CD4-positive, alpha-beta T cell treated with Interleukin-4 for 4 hours (primary cell): Measurements from ENCODE around the gene TEKTIP1.
"Not testable (repeated sequence)": the region's sequence is repeated elsewhere in the genome, so short reads cannot be mapped to it uniquely, and the experiment has no call there.

ENCODE experiments used
- DNase-seq: peaks from one replicate; pipeline ENCODE4 v3.0.0-alpha.2; 2020

The TEKTIP1 gene

GRCh38 chr19:3508121-3508661 is 30.8 kb upstream of the TEKTIP1 start:
- not testable (repeated sequence) for DNase-seq

- DNase-seq: no peak
Observed at GRCh38 chr19:3508771-3509535, 30.0 kb upstream of the TEKTIP1 start.

DNA sequence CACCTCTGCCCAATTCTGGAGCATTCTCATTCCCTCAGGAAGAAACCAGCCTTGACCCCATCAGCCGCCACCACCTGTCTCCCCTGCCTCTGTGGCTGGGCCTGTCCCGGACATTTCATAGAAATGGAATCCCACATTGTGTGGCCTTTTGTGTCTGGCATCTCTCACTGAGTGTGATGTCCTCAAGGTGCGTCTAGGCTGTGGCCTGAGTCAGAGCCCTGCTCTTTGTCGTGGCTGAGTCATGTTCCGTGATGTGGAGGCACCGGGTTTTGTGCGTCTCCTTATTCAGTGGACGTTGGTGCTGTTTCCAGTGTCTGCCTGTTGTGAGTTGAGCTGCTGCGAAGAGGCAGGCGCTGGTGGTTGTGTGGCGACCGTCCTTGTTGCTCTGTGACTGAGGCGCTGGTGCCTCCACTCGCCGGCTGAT is 29.4 kb upstream of the TEKTIP1 start:
- DNase-seq: no peak

GRCh38 chr19:3510727-3511126 is 28.2 kb upstream of the TEKTIP1 start:
- DNase-seq: no peak

DNA sequence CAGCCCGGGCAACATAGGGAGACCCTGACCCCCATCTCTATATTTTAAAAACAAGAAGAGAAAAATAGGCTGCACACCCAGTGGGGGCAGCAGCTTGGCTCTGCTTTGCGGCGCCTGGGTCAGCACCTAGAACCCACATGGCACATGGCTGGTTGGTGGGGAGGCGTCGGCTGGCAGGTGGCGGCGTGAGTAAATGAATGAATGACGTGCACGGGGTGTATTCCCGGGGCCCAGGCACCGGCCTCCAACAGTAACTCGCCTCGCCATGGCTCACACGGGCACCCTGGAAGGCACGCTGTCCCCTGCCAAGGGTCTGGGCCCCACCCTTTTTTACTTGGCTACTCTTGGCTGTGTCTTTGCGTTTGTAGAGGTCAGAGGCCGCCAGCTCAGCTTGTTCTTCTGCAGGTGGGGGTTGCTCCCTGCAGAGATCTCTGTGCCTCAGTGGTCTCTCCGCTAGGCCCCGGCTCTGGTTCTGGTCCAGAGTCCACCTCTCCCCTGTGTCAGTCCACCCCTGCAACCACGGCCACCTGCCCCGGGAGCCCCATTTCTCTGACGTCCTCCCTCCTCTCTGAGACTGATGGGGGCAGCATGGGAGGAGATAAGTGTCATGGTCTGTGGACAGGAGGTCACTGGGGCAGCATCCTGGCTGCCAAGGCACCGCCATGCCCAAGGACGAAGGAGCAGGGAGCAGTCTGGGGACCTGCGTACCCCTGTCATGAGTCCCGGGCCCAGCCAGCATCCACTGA is 27.3 kb upstream of the TEKTIP1 start:
- no peak for DNase-seq

- no peak for DNase-seq
Observed at GRCh38 chr19:3512562-3513228, 26.3 kb upstream of the TEKTIP1 start.

DNA sequence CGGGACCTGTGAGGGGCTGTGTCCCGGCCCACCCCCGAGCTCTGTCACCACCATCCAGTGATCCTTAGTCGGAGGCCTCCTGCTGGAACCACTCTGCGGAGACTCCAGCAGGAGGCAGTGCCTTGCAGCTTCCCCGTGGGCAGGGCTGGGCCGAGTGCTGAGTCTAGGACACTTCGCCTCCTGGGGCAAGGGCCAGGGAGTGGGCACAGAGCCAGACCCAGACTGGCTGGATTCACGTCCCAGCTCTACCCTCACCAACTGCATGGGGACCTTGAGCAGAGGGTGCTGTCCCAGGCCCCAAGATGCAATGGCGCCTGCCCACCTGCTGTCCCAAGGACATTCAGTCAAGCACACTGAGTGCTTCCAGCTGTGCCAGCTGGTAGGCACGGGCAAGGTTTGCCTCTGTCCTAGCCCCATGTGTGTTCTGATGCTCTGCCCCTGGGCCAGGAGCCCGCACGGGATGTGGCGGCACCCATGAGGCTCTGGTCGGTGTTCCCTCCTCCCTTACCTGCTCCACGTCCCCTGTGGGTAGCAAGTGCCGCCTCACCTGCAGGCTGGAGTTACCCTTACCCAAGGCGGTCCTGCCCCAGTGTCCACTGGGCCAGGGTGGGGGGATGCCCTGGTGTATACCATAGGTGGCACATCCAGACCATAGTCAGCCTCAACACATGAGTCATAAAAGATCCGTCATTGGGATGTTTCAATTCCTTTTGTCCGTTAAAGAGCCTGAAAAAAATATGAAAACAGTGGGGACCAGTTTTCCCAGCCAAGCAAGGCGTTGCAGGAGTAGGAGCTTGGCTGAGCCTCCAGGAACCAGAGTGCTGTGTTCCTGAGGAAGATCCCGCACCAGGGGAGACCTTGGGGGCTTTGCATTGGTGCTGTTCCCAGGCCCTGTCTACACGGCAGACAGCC is 25.5 kb upstream of the TEKTIP1 start:
- no peak for DNase-seq

DNA sequence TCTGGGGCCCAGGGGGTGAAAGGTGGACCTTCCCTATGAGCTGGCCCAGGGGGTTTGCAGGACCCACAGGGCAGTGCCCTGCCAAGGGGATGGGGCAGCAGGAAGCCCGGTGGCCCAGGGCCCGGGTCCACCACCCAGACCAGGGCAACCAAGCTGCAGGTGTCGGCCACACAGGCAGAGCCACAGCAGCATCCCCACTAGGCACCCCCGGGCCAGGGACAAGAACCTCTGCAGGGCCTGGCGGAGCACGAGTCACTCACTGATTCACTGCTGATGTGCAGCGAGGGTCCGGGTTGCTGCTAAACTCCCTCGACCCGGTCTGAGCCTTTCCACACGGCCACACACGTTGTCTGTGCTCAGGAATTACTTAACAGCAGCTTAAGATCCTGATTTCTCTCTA is 24.0 kb upstream of the TEKTIP1 start:
- DNase-seq: no peak

DNA sequence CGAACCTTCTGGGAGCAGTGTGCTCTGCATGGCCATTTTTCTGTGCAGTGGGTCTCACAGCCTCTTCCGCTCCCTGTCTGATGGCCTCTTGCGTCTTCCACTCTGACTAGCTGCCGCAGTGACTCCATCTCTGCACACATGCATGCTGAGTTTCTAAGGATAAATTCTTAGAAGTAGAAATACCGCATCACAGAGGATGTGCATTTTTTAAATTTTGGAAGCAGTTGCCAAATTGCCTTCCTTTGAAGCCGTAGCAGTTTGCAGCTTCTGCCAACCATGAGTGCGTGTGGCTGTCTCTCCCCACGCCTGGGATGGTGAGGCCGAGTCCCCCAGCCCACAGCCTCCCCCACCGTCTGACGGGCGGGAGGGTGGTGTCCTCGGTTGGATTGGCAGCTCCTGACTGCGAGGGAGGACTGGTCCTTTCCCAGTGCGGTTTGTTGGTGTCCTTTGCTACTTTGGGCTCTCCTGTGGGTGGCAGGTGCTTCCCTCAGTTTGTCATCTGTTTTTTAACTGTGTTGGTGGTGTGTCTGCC is 23.0 kb upstream of the TEKTIP1 start:
- DNase-seq: no peak

DNA sequence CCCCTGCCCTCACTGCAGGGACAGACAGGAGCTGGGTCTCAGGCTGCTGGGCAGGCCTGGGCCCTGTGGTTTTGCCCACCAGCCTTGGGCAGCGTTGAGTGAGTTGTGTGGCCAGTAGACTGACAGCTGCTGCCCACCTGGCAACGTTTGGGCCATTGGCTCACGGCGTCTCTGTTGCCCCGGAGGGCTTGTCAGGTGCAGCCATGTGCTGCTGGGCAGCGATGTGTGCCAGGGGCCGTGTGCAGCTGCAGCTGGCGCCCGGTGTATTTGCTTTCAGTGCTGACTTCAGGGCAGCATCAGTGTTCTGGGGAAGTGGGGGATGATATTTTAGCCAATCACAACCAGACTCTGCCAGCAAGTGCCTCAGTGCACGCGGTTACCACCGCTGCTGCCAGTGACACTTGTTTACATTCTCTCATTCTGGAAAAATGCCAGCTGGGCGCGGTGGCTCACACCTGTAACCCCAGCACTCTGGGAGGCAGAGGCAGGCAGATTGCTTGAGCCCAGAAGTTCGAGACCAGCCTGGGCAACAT is 22.2 kb upstream of the TEKTIP1 start:
- DNase-seq: peak; percentile 78

GRCh38 chr19:3517638-3518037 is 21.3 kb upstream of the TEKTIP1 start:
- DNase-seq: no peak

DNA sequence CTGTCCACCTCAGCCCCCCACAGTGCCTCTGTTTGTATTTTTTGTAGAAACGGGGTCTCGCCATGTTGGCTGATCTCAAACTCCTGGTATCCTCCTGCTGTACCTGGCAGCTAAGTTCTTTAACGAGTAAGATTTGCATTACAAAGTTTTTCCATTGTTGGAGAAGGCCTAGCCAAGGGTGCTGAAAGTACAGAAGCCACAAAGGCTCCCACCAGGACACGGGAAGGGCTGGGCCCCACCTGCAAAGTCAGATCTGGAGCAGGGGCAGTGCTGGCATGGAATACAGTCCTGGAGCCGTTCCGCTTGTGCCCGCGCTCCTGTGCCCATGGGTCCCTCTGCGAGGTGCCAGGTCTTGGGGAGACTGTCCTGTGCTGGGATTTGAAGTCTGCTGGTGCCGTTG is 20.7 kb upstream of the TEKTIP1 start:
- DNase-seq: no peak

- DNase-seq: no peak
Observed at GRCh38 chr19:3518659-3519058, 20.3 kb upstream of the TEKTIP1 start.

GRCh38 chr19:3519126-3519525 is 19.8 kb upstream of the TEKTIP1 start:
- DNase-seq: no peak

DNA sequence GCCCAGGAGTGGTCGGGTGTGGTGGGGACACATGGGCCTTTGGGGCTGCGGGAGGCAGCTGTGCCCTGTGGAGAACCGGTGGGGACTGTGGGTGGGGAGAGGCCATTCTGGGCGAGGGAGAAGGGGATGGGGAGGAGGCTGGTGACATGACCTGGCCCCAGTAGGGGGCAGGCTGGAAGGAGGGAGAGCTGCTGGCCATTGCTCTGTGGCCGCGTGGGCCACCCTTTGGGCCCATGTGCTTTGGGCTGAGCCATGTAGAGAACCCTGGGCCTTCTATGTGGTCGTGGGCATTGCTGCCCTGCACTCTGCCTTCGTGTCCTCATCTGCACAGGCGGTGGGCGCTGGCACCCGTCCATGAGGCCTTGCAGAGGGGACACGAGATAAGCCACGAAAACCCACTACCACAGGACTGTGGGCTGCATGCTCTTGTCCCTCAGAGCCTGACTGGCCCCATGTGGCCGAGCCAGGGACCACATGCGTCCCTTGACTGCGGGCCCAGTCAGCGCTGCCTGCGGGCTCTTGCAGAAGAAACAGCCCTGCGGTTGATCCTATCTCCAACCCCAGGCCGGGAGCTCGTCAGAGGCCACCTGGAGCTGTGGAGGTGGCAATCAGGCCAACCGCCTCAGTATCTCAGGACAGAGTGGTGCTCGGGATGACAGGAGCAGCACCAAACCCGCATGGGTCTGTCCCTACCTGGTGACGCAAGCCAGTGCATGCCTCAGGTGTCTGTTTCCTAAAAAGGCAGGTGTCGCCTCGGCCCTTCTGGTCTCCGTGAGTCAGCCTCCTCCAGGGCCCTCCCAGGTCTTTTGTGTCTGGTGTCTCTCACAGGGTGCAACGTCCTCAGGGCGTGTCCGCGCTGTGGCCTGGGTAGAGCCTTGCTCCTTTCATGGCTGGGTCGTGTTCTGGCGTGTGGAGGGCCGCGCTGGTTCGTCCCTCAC is 18.5 kb upstream of the TEKTIP1 start:
- no peak for DNase-seq

DNA sequence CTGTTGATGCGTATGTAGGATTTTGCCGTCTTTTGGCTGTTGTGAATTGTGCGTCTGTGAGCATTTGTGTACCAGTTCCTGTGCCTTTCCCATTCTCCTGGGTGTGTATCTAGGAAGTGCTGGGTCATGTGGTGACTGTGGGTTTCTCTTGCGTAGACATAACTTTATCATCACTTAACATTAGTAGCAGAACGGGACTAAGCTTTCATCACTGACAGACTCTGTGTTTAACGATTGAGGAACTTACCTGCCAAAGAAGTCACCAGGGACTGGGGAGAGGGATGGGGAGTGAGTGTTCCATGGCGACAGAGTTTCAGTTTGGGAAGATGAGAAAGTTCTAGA is 17.9 kb upstream of the TEKTIP1 start:
- DNase-seq: no peak

DNA sequence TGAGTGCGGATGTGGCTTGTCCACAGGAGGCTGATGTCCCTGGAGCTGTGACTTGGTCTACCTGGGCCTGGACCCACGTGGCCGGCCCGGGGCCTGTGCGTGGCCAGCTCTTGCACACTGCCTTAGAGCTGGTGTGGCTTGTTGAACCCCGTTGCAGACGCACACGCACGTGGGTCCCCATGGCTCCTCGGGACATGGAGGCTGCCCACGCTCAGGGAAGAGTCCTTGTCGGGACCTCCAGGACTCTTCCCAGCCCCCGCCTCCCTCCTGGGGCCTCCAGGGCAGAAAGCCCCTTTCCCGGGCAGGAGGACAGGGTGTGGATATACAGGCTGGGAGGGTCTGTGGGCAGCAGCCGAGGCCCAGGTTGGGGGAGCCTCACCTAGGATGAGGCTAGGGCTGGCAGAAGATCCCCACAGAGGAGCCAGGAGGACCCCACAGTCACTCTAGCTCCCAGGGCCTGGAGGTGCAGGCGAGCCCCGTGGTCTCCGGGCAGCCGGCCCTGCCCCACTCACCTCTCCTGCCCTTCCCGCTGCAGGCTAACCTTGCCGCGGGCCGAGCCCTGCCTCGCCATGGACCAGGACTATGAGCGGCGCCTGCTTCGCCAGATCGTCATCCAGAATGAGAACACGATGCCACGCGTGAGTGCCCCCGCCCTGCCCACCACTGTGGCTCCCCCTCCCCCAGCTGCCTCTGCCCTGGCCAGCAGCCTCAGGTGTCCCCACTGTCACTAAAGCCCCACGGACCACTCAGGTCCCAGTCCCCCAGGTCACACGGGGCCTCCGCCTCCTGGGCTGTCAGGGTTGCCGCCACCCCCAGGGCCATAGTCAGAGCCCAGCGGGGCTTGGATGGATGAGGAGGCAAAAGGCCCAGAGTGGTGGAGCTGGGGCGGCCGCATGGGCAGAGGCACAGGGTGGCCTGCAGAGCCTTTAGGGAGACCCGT is 16.3 kb upstream of the TEKTIP1 start:
- DNase-seq: no peak

GRCh38 chr19:3523361-3524077 is 15.5 kb upstream of the TEKTIP1 start:
- no peak for DNase-seq
